Loucy (cell line): ENCODE measurements around the gene SSBP3.
A peak's percentile ranks its signal among the peaks of the same experiment; 100 is the strongest.

Experiments used
- H2AFZ ChIP-seq: fragments of 200-600 bp; sonication (generic); 2 replicates; pipeline ENCODE4 v1.6.0; 2016; ENCODE audit warnings: antibody characterized with exemption, mild to moderate bottlenecking, low read length, moderate library complexity
- H3F3A ChIP-seq: fragments of 200-600 bp; 2 replicates; pipeline ENCODE4 v1.6.0; 2016; ENCODE audit warnings: antibody characterized with exemption, low read depth, mild to moderate bottlenecking
- H3K27me3 ChIP-seq: fragments of 200-600 bp; sonication (generic); 2 replicates; pipeline ENCODE4 v1.6.1; 2014; ENCODE audit warnings: low read length, mild to moderate bottlenecking; ENCODE audit not compliant: insufficient read depth, poor library complexity, severe bottlenecking
- H3K36me3 ChIP-seq: fragments of 200-600 bp; sonication (generic); 2 replicates; pipeline ENCODE4 v1.6.1; 2016; ENCODE audit warnings: low read length; ENCODE audit not compliant: insufficient read depth
- H3K4me1 ChIP-seq: fragments of 200-600 bp; sonication (generic); 2 replicates; pipeline ENCODE4 v1.5.1; 2014; ENCODE audit warnings: low read length, mild to moderate bottlenecking; ENCODE audit not compliant: insufficient read depth, poor library complexity, severe bottlenecking
- H3K4me2 ChIP-seq: fragments of 200-600 bp; sonication (generic); 2 replicates; pipeline ENCODE4 v1.6.0; 2014; ENCODE audit warnings: antibody characterized with exemption, low read length, low read depth, mild to moderate bottlenecking; ENCODE audit not compliant: poor library complexity, severe bottlenecking
- H3K4me3 ChIP-seq: fragments of 200-600 bp; sonication (generic); 2 replicates; pipeline ENCODE4 v1.5.1; 2014; ENCODE audit warnings: low read length, mild to moderate bottlenecking, mixed read lengths; ENCODE audit not compliant: poor library complexity, severe bottlenecking
- H3K79me2 ChIP-seq: fragments of 200-600 bp; sonication (generic); 2 replicates; pipeline ENCODE4 v1.6.1; 2014; ENCODE audit warnings: low read length; ENCODE audit not compliant: insufficient read depth
- H3K9ac ChIP-seq: fragments of 200-600 bp; sonication (generic); 2 replicates; pipeline ENCODE4 v1.6.0; 2014; ENCODE audit warnings: mild to moderate bottlenecking, low read depth, low read length, moderate library complexity; ENCODE audit not compliant: poor library complexity, severe bottlenecking
- H3K9me2 ChIP-seq: fragments of 200-600 bp; sonication (generic); replicated peaks from 2 replicates; pipeline ENCODE4 v1.6.1; 2016; ENCODE audit warnings: low read depth, low read length, mixed read lengths
- H3K9me3 ChIP-seq: fragments of 200-600 bp; sonication (generic); 2 replicates; pipeline ENCODE4 v1.6.1; 2014; ENCODE audit warnings: mild to moderate bottlenecking, antibody characterized with exemption, low read length, low read depth; ENCODE audit not compliant: insufficient read depth
- H4K20me1 ChIP-seq: fragments of 200-600 bp; sonication (generic); 2 replicates; pipeline ENCODE4 v1.6.0; 2014; ENCODE audit warnings: antibody characterized with exemption, low read length, mild to moderate bottlenecking; ENCODE audit not compliant: insufficient read depth, poor library complexity, severe bottlenecking
- CTCF ChIP-seq: fragments of 200-600 bp; sonication (generic); conservative IDR thresholded peaks from 2 replicates; pipeline ENCODE4 v1.5.1; 2014; ENCODE audit warnings: mild to moderate bottlenecking, antibody characterized with exemption, low read length
- EZH2phosphoT487 ChIP-seq: fragments of 200-600 bp; IDR thresholded peaks from 2 replicates; pipeline ENCODE4 v1.6.1; 2018; ENCODE audit warnings: antibody characterized with exemption, mild to moderate bottlenecking, moderate library complexity, borderline replicate concordance

SSBP3 gene

GRCh38 chr1:54284781-54285529, 121.2 kb downstream of the SSBP3 start:
- Histone ChIP-seq H3F3A (no peaks in the 10 kb centered on the region), H3K4me3 (peak overlapping the region; percentile 62), H2AFZ (no peak overlapping the region), H3K36me3 (peaks cover 8% of the 10 kb centered on the region; the same call in 1 of the 2 replicates), H3K27me3 (no peaks in the 10 kb centered on the region), H3K4me2 (peak overlapping the region; percentile 61), H3K4me1 (peaks cover 52% of the 10 kb centered on the region), H4K20me1 (no peaks in the 10 kb centered on the region), H3K9ac (peak overlapping the region; percentile 73), H3K9me2 (no peaks in the 10 kb centered on the region), H3K79me2 (peaks cover 69% of the 10 kb centered on the region), H3K9me3 (no peaks in the 10 kb centered on the region)
- TF ChIP-seq EZH2phosphoT487 (no peak), CTCF (no peak)

- Histone ChIP-seq H3K9ac (peak overlapping the region; percentile 12), H3K9me2 (no peaks in the 10 kb centered on the region), H2AFZ (no peak overlapping the region), H3F3A (no peaks in the 10 kb centered on the region), H3K36me3 (peaks cover 20% of the 10 kb centered on the region; the same call in 1 of the 2 replicates), H3K79me2 (peaks cover 61% of the 10 kb centered on the region), H3K4me1 (peaks cover 52% of the 10 kb centered on the region), H3K27me3 (no peaks in the 10 kb centered on the region), H3K9me3 (no peaks in the 10 kb centered on the region), H3K4me3 (no peak overlapping the region), H3K4me2 (peak overlapping the region; percentile 44), H4K20me1 (no peaks in the 10 kb centered on the region)
- TF ChIP-seq CTCF (no peak), EZH2phosphoT487 (no peak)
These were observed 122.4 kb downstream of the SSBP3 start for GRCh38 chr1:54283635-54284385.

GRCh38 chr1:54282101-54282847, 123.9 kb downstream of the SSBP3 start:
- H3K27me3 ChIP-seq = no peaks in the 10 kb centered on the region
- H3K9me3 ChIP-seq = no peaks in the 10 kb centered on the region
- no peak for TF ChIP-seq EZH2phosphoT487
- TF ChIP-seq CTCF = no peak
- no peak overlapping the region for H3K4me3 ChIP-seq
- no peaks in the 10 kb centered on the region for H3F3A ChIP-seq
- H3K9ac ChIP-seq = peak overlapping the region; percentile 12
- no peak overlapping the region for H2AFZ ChIP-seq
- H3K79me2 ChIP-seq = peaks cover 47% of the 10 kb centered on the region
- peak overlapping the region; percentile 44 for H3K4me2 ChIP-seq
- no peaks in the 10 kb centered on the region for H3K9me2 ChIP-seq
- H3K4me1 ChIP-seq = peaks cover 45% of the 10 kb centered on the region
- H3K36me3 ChIP-seq = peaks cover 30% of the 10 kb centered on the region; the same call in 1 of the 2 replicates
- H4K20me1 ChIP-seq = no peaks in the 10 kb centered on the region
